DMS53 treated with DMSO at 0.1 percent for 48 hours (cell line): Measurements from ENCODE around the gene ZNF283.
"Not testable (repeated sequence)": the region's sequence is repeated elsewhere in the genome, so short reads cannot be mapped to it uniquely, and the experiment has no call there.

ENCODE experiments used
- DNase-seq: peaks from one replicate; lab custom pipeline; 2025; ENCODE audit not compliant: unreplicated experiment; lab: John Stamatoyannopoulos, UW

Gene ZNF283

DNA sequence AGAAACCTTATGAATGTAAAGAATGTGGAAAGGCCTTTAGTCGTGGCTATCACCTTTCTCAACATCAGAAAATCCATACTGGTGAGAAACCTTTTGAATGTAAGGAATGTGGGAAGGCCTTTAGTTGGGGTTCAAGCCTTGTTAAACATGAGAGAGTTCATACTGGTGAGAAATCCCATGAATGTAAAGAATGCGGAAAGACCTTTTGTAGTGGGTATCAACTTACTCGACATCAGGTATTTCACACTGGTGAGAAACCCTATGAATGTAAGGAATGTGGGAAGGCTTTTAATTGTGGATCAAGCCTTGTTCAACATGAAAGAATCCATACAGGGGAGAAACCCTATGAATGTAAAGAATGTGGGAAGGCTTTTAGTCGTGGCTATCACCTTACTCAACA is 20.8 kb downstream of the ZNF283 start:
- DNase-seq: no peak

- no peak for DNase-seq
These were observed 21.7 kb downstream of the ZNF283 start for GRCh38 chr19:43848821-43849220.

GRCh38 chr19:43858174-43858573 is 31.1 kb downstream of the ZNF283 start:
- DNase-seq: no peak

GRCh38 chr19:43866923-43867322 is 39.8 kb downstream of the ZNF283 start:
- DNase-seq: not testable (repeated sequence)

DNA sequence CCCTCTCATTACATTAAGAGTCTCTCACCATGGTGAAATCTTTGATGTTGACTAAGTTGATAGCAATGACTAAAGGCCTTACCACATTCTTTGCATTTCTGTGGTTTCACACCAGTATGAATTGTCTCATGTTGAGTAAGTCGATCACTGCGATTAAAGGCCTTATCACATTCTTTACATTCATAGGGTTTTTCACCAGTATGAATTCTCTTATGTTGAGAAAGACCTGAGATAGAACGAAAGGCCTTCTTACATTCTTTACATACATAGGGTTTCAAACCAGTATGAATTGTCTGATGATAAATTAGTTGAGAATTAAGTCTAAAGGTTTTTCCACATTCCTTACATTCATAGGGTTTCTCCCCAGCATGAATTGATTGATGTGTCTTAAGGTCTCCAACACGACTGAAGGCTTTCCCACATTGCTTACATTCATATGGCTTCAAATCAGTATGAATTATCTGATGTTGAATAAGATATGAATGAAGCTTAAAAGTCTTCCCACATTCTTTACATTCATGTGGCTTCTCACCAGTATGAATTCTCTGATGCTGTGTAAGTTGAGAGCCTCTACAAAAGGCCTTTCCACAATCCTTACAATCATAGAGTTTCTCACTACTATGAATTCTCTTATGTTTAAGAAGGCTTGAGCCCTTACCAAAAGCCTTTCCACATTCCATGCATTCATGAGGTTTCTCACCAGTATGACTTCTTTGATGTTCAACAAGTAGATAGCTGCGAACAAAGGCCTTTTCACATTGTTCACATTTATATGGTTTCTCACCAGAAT is 45.6 kb downstream of the ZNF283 start:
- no peak for DNase-seq

DNA sequence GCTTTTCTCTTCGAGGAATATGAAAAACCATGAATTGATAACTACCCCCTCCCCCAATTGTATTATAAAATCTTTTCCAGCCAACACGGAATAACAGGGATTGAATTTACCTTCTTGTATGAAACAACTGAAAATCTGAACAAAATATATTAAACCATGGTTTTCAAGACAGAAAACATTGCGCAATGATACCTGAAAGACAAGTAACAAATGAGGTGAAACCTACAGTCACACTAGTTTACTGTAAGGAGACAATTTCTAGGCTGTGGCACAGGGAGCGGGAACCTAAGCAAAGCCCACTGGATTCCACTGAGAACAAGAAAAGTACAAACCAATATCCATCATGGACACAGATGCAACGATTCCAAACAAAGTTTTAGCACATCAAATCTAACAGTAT is 53.4 kb downstream of the ZNF283 start:
- no peak for DNase-seq

- no peak for DNase-seq
These were observed 56.7 kb downstream of the ZNF283 start, which contains the start of gene ZNF404 for GRCh38 chr19:43883864-43884263. ZNF404 (minus strand) TSS chr19:43883964.

DNA sequence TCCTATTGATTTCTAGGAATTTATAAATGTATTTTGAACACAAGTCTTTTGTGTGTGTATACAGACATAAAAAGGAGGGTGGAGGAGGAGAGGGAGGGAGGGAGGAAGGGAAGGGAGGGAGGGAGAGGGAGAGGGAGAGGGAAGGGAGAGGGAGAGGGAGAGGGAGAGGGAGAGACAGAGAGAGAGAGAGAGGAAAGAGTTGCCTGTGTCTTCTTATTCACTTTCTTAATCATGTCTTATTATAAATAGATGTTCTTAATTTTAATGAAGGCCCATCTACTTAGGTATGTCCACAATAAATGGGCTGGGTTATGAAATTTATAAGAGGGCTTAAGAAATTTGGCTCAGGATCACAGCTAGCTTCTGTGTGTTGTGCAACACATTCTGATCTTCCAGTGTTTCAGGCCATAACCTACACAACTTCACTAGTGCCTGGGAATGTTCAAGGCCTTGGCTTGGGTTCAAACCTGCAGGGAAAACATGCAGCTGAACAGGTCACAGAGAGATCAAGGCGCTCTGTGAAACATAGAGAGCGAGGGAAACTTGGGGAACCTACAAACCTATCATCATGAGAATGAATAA is 68.7 kb downstream of the ZNF283 start:
- no peak for DNase-seq
